ENCODE results near the gene IFNA1.

The IFNA1 gene

GRCh38 chr9:21465138-21465537 is 24.9 kb downstream of the IFNA1 start:
- no peak overlapping the region for H3K4me3 ChIP-seq (ENCODE audit: low read depth, low read length)
- no peak for DNase-seq (ENCODE audit: low read depth, low spot score)
- in situ Hi-C loops (cut with HindIII; ENCODE audit: low sequenced_read_pairs) = no loop called here
- no peak for TF ChIP-seq CTCF (IDR thresholded peaks at IDR 0.05; ENCODE audit: low read depth, low read length)

- peak; percentile 69 for TF ChIP-seq CTCF (IDR thresholded peaks at IDR 0.05; ENCODE audit: low read depth, low read length)
- in situ Hi-C loops (cut with HindIII; ENCODE audit: low sequenced_read_pairs) = no loop called here
- peak; percentile 71 for DNase-seq (ENCODE audit: low read depth, low spot score)
- H3K4me3 ChIP-seq (ENCODE audit: low read depth, low read length) = no peak overlapping the region
These were observed 25.8 kb downstream of the IFNA1 start for GRCh38 chr9:21465859-21466518.

GRCh38 chr9:21470126-21470525 is 29.9 kb downstream of the IFNA1 start:
- DNase-seq (ENCODE audit: low read depth, low spot score) = no peak
- in situ Hi-C loops (cut with HindIII; ENCODE audit: low sequenced_read_pairs) = no loop called here
- TF ChIP-seq CTCF (IDR thresholded peaks at IDR 0.05; ENCODE audit: low read depth, low read length) = no peak

GRCh38 chr9:21473236-21473635 is 33.0 kb downstream of the IFNA1 start:
- TF ChIP-seq CTCF (IDR thresholded peaks at IDR 0.05; ENCODE audit: low read depth, low read length) = peak; percentile 11
- DNase-seq (ENCODE audit: low read depth, low spot score) = no peak
- in situ Hi-C loops (cut with HindIII; ENCODE audit: low sequenced_read_pairs) = no loop called here
- no peak overlapping the region for H3K4me3 ChIP-seq (ENCODE audit: low read depth, low read length)

More at GRCh38 chr9:21470126-21470525, 29.9 kb downstream of the IFNA1 start:
- H3K4me3 ChIP-seq (ENCODE audit: low read depth, low read length) = no peak overlapping the region

- TF ChIP-seq CTCF (IDR thresholded peaks at IDR 0.05; ENCODE audit: low read depth, low read length) = no peak
- in situ Hi-C loops (cut with HindIII; ENCODE audit: low sequenced_read_pairs) = no loop called here
- H3K4me3 ChIP-seq (ENCODE audit: low read depth, low read length) = no peak overlapping the region
- DNase-seq (ENCODE audit: low read depth, low spot score) = no peak
These were observed 37.2 kb downstream of the IFNA1 start for GRCh38 chr9:21477466-21477865.

GRCh38 chr9:21479152-21479702 is 39.0 kb downstream of the IFNA1 start:
- TF ChIP-seq CTCF (IDR thresholded peaks at IDR 0.05; ENCODE audit: low read depth, low read length) = no peak
- DNase-seq (ENCODE audit: low read depth, low spot score) = no peak
- in situ Hi-C loops (cut with HindIII; ENCODE audit: low sequenced_read_pairs) = no loop called here
- H3K4me3 ChIP-seq (ENCODE audit: low read depth, low read length) = no peak overlapping the region

Data from astrocyte of the spinal cord (primary cell).